GM18873 (cell line): ENCODE measurements around the gene PCDH7.

Experiments used
- ATAC-seq: cut with Tn5 transposase; IDR thresholded peaks from one replicate; pipeline ENCODE4 v1.9.1; 2021; ENCODE audit warnings: mild to moderate bottlenecking, moderate library complexity, moderate number of reproducible peaks; ENCODE audit not compliant: unreplicated experiment, low FRiP score

Gene PCDH7

GRCh38 chr4:30724247-30724646 is 4.1 kb downstream of the PCDH7 start:
- no peak for ATAC-seq

GRCh38 chr4:30725562-30725961 is 5.4 kb downstream of the PCDH7 start:
- no peak for ATAC-seq

- ATAC-seq = no peak
Observed at GRCh38 chr4:30726090-30726675, 6.0 kb downstream of the PCDH7 start.

GRCh38 chr4:30727409-30727808 is 7.2 kb downstream of the PCDH7 start:
- no peak for ATAC-seq

- no peak for ATAC-seq
Observed at GRCh38 chr4:30728311-30728710, 8.1 kb downstream of the PCDH7 start.

- no peak for ATAC-seq
Observed at GRCh38 chr4:30743897-30744296, 23.7 kb downstream of the PCDH7 start.

GRCh38 chr4:30744386-30744785 is 24.2 kb downstream of the PCDH7 start:
- no peak for ATAC-seq

GRCh38 chr4:30744957-30745640 is 24.9 kb downstream of the PCDH7 start:
- ATAC-seq = no peak

GRCh38 chr4:30746735-30747134 is 26.6 kb downstream of the PCDH7 start:
- no peak for ATAC-seq

- ATAC-seq = no peak
Observed at GRCh38 chr4:30753316-30753715, 33.1 kb downstream of the PCDH7 start.

- no peak for ATAC-seq
Observed at GRCh38 chr4:30754021-30754420, 33.9 kb downstream of the PCDH7 start.

- ATAC-seq = no peak
Observed at GRCh38 chr4:30755346-30755745, 35.2 kb downstream of the PCDH7 start.

- ATAC-seq = no peak
Observed at GRCh38 chr4:30756553-30756952, 36.4 kb downstream of the PCDH7 start.

GRCh38 chr4:30757357-30757756 is 37.2 kb downstream of the PCDH7 start:
- no peak for ATAC-seq

- no peak for ATAC-seq
Observed at GRCh38 chr4:30760551-30760950, 40.4 kb downstream of the PCDH7 start.

GRCh38 chr4:30763321-30763727 is 43.2 kb downstream of the PCDH7 start:
- ATAC-seq = no peak

- no peak for ATAC-seq
Observed at GRCh38 chr4:30765022-30765421, 44.9 kb downstream of the PCDH7 start.

- ATAC-seq = no peak
Observed at GRCh38 chr4:30767147-30767845, 47.1 kb downstream of the PCDH7 start.

GRCh38 chr4:30768277-30768676 is 48.1 kb downstream of the PCDH7 start:
- no peak for ATAC-seq

- no peak for ATAC-seq
Observed at GRCh38 chr4:30769093-30769492, 48.9 kb downstream of the PCDH7 start.

GRCh38 chr4:30770049-30770549 is 49.9 kb downstream of the PCDH7 start:
- ATAC-seq = no peak

GRCh38 chr4:30770812-30771211 is 50.6 kb downstream of the PCDH7 start:
- no peak for ATAC-seq
